ENCODE measurements around the gene IL22RA1.

Gene IL22RA1

DNA sequence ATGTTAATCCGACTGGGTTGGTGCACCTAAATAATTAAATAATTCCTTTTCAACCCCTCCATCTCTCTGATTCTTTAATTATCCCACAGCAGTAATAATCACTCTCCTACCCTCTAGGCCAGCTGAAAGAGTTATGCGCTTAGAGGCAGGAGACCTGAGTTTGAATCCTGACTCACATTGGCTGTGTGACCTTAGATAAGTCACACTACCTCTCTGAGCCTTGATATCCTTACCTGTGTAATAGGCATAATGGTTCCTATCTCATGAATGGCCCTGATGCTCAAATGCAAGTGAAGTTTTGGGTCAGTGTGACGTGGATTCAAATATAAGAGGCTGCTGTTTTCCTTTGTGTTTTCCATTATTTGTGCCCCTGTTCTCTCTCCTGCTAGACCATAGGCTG lies 39.1 kb downstream of the IL22RA1 start:
- no peaks in the 10 kb centered on the region for H3K27me3 Mint-ChIP-seq
- no peak for DNase-seq (ENCODE audit: low spot score in 2 of 2)
- H3K9me3 Mint-ChIP-seq, result no peaks in the 10 kb centered on the region
- no peak overlapping the region for H3K27ac Mint-ChIP-seq (ENCODE audit: low read depth)
- H3K4me1 Mint-ChIP-seq, result no peaks in the 10 kb centered on the region
- H3K4me3 Mint-ChIP-seq, result no peak overlapping the region
- no peaks in the 10 kb centered on the region for H3K36me3 Mint-ChIP-seq (ENCODE audit: insufficient read depth)
- ATAC-seq (replicated peaks; ENCODE audit: extremely low read depth, poor library complexity, severe bottlenecking), result no peak

DNA sequence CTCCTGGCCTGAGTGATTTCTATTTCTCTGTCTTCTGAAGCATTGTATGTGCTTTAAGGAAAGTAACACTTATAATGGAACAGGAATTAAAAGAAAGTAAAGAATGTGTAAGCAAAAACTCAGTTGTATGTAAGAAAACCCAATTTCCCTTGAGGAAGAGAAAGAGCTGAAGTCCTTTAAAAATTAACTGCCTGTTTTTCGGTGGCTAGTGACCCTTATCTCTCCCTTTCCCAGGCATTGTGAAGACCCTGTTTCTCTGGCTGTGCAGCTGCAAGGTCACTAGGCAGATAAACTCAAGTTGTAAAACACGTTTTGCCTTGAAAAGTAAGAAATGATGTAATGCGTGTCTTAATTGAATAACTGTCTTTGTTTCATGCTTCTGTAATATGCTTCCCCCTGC lies 39.5 kb downstream of the IL22RA1 start:
- Mint-ChIP-seq H3K27ac (ENCODE audit: low read depth) (no peak overlapping the region), H3K4me3 (no peak overlapping the region), H3K4me1 (no peaks in the 10 kb centered on the region), H3K27me3 (no peaks in the 10 kb centered on the region), H3K9me3 (no peaks in the 10 kb centered on the region), H3K36me3 (ENCODE audit: insufficient read depth) (no peaks in the 10 kb centered on the region)
- no peak for ATAC-seq (replicated peaks; ENCODE audit: extremely low read depth, poor library complexity, severe bottlenecking)
- no peak for DNase-seq (ENCODE audit: low spot score in 2 of 2)

DNA sequence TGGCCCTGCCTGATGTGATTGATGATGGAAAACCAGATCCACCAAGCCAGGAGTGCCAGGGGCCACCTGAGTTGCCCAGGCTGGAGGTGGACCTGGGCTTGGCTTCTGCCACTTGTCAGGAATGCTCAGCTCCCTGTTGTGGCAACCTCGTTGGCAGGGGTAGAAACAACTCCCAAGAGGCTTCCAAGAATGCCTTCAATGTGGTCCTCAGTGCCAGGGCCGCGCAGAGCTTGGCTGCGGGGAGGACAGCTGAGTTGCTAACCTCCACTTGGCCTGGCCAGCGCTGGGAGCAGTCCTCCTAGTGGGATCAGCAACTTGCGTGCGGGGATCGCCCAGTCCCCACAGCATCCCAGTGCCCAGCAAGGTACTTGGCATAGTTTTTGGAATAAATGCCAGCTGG lies 40.0 kb downstream of the IL22RA1 start:
- Mint-ChIP-seq H3K36me3 (ENCODE audit: insufficient read depth) (no peaks in the 10 kb centered on the region), H3K27ac (ENCODE audit: low read depth) (no peak overlapping the region), H3K4me3 (no peak overlapping the region)

DNA sequence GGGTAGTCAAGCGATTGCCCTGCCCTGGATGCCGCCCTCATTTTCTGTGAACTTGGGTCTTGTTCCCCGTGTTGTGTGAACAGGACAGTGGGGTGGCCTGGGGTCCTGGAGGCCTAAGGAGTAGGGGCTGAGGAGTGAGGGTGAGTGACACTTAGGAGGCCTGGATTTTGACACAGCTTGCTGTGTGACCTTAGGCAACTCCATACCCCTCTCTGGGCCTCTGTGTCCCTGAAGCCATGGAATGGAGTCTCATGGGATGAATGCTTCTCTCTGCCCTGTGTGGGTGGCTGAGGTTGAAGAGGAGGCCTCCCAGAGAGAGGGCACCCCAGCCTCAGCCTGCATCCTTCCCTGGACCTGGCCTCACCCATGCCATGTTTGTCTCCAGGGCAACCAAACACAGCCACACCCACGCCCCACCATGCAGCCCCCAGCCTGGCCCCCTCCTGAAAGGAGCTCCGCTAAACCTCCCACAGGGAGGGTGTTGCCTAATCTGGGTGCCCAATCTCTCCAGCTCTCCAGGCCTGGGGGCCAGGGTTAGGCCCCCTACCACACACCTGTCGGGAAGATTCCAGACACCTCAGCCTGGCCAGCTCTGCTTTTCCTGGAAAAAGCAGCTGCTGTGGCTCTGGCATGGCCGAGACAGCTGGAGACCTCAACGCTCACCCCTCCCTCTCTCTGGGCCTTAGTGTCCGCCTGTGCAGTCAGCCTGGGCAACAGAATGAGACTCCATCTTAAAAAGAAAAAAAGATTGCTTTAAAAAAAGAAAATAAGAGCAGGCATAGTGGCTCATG lies 40.9 kb downstream of the IL22RA1 start:
- Mint-ChIP-seq H3K9me3 (no peaks in the 10 kb centered on the region), H3K36me3 (ENCODE audit: insufficient read depth) (no peaks in the 10 kb centered on the region), H3K27ac (ENCODE audit: low read depth) (no peak overlapping the region), H3K4me3 (no peak overlapping the region), H3K27me3 (no peaks in the 10 kb centered on the region), H3K4me1 (no peaks in the 10 kb centered on the region)
- DNase-seq (ENCODE audit: low spot score in 2 of 2) (no peak), ATAC-seq (replicated peaks; ENCODE audit: extremely low read depth, poor library complexity, severe bottlenecking) (no peak)

More for the DNA sequence above, 40.0 kb downstream of the IL22RA1 start:
- no peaks in the 10 kb centered on the region for H3K9me3 Mint-ChIP-seq
- no peaks in the 10 kb centered on the region for H3K27me3 Mint-ChIP-seq
- no peak for DNase-seq (ENCODE audit: low spot score in 2 of 2)
- H3K4me1 Mint-ChIP-seq, result no peaks in the 10 kb centered on the region
- no peak for ATAC-seq (replicated peaks; ENCODE audit: extremely low read depth, poor library complexity, severe bottlenecking)

- H3K4me1 Mint-ChIP-seq, result no peaks in the 10 kb centered on the region
- H3K9me3 Mint-ChIP-seq, result no peaks in the 10 kb centered on the region
- H3K27me3 Mint-ChIP-seq, result peaks cover 5% of the 10 kb centered on the region
- DNase-seq (ENCODE audit: low spot score in 2 of 2) (no peak), ATAC-seq (replicated peaks; ENCODE audit: extremely low read depth, poor library complexity, severe bottlenecking) (no peak)
- H3K36me3 Mint-ChIP-seq (ENCODE audit: insufficient read depth), result no peaks in the 10 kb centered on the region
- no peak overlapping the region for H3K4me3 Mint-ChIP-seq
- no peak overlapping the region for H3K27ac Mint-ChIP-seq (ENCODE audit: low read depth)
These were observed 41.8 kb downstream of the IL22RA1 start for GRCh38 chr1:24100945-24101737.

GRCh38 chr1:24098943-24099638 lies 43.8 kb downstream of the IL22RA1 start:
- Mint-ChIP-seq H3K27me3 (peaks cover 20% of the 10 kb centered on the region), H3K27ac (ENCODE audit: low read depth) (no peak overlapping the region), H3K4me1 (no peaks in the 10 kb centered on the region), H3K9me3 (no peaks in the 10 kb centered on the region), H3K4me3 (no peak overlapping the region), H3K36me3 (ENCODE audit: insufficient read depth) (no peaks in the 10 kb centered on the region)
- DNase-seq (ENCODE audit: low spot score in 2 of 2) (no peak), ATAC-seq (replicated peaks; ENCODE audit: extremely low read depth, poor library complexity, severe bottlenecking) (no peak)

DNA sequence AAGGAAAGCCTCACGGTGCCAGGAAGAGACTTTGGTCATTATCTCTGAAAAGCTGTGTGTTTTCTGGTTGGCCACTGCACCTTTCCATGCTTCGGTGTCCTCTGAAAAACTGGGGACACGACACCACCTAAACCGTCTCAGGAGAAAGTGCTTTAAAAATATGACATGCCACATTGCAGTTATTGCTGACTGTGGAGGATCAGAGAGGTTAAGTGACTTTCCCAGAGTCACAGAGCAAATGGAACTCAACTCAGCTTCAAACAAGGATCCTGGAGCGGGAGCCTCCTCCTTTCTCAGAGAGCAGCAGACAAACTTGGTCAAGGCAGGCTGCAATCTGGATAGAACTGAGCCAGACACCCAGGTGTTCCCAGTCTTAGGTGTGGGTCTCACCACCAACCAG lies 44.8 kb downstream of the IL22RA1 start:
- no peaks in the 10 kb centered on the region for H3K9me3 Mint-ChIP-seq
- no peaks in the 10 kb centered on the region for H3K36me3 Mint-ChIP-seq (ENCODE audit: insufficient read depth)
- ATAC-seq (replicated peaks; ENCODE audit: extremely low read depth, poor library complexity, severe bottlenecking) (no peak), DNase-seq (ENCODE audit: low spot score in 2 of 2) (no peak)
- H3K4me1 Mint-ChIP-seq, result no peaks in the 10 kb centered on the region
- no peak overlapping the region for H3K4me3 Mint-ChIP-seq
- no peak overlapping the region for H3K27ac Mint-ChIP-seq (ENCODE audit: low read depth)
- peaks cover 27% of the 10 kb centered on the region for H3K27me3 Mint-ChIP-seq

DNA sequence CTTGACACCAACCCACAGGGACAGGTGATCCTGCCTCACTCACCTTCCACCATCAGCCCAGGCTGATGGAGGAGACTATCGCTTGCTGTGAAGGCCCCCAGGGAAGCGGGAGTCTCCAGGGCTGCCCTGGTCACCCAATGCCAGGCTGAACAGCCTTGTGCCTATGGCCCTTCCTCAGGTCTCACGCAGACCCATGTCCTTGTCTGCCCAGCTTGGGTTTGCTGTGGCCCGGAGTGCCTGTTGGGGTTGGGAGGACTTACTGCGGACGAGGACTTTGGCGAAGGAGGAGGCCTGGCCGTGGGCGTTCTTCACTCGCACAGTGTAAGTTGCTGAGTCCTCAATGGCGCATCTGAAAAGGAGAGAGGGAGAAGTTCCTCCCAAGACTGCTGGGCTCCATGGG lies 45.3 kb downstream of the IL22RA1 start:
- no peaks in the 10 kb centered on the region for H3K9me3 Mint-ChIP-seq
- DNase-seq (ENCODE audit: low spot score in 2 of 2), result no peak
- H3K27ac Mint-ChIP-seq (ENCODE audit: low read depth), result no peak overlapping the region
- no peaks in the 10 kb centered on the region for H3K36me3 Mint-ChIP-seq (ENCODE audit: insufficient read depth)
- ATAC-seq (replicated peaks; ENCODE audit: extremely low read depth, poor library complexity, severe bottlenecking), result no peak
- H3K4me3 Mint-ChIP-seq, result no peak overlapping the region
- H3K4me1 Mint-ChIP-seq, result no peaks in the 10 kb centered on the region
- peaks cover 31% of the 10 kb centered on the region for H3K27me3 Mint-ChIP-seq

GRCh38 chr1:24096739-24097103 lies 46.2 kb downstream of the IL22RA1 start:
- Mint-ChIP-seq H3K4me3 (no peak overlapping the region), H3K4me1 (no peaks in the 10 kb centered on the region), H3K9me3 (no peaks in the 10 kb centered on the region), H3K27ac (ENCODE audit: low read depth) (no peak overlapping the region), H3K27me3 (peaks cover 31% of the 10 kb centered on the region), H3K36me3 (ENCODE audit: insufficient read depth) (no peaks in the 10 kb centered on the region)
- DNase-seq (ENCODE audit: low spot score in 2 of 2), result no peak
- ATAC-seq (replicated peaks; ENCODE audit: extremely low read depth, poor library complexity, severe bottlenecking), result no peak

GRCh38 chr1:24096009-24096738 lies 46.8 kb downstream of the IL22RA1 start:
- no peaks in the 10 kb centered on the region for H3K36me3 Mint-ChIP-seq (ENCODE audit: insufficient read depth)

GRCh38 chr1:24095140-24095859 lies 47.6 kb downstream of the IL22RA1 start:
- no peaks in the 10 kb centered on the region for H3K4me1 Mint-ChIP-seq
- H3K36me3 Mint-ChIP-seq (ENCODE audit: insufficient read depth), result no peaks in the 10 kb centered on the region
- H3K9me3 Mint-ChIP-seq, result no peaks in the 10 kb centered on the region
- H3K27me3 Mint-ChIP-seq, result peaks cover 34% of the 10 kb centered on the region
- DNase-seq (ENCODE audit: low spot score in 2 of 2) (no peak), ATAC-seq (replicated peaks; ENCODE audit: extremely low read depth, poor library complexity, severe bottlenecking) (no peak)
- H3K4me3 Mint-ChIP-seq, result no peak overlapping the region
- H3K27ac Mint-ChIP-seq (ENCODE audit: low read depth), result no peak overlapping the region

More at GRCh38 chr1:24096009-24096738, 46.8 kb downstream of the IL22RA1 start:
- Mint-ChIP-seq H3K27me3 (peaks cover 31% of the 10 kb centered on the region), H3K9me3 (no peaks in the 10 kb centered on the region), H3K4me1 (no peaks in the 10 kb centered on the region), H3K4me3 (no peak overlapping the region), H3K27ac (ENCODE audit: low read depth) (no peak overlapping the region)
- no peak for DNase-seq (ENCODE audit: low spot score in 2 of 2)
- ATAC-seq (replicated peaks; ENCODE audit: extremely low read depth, poor library complexity, severe bottlenecking), result no peak

- ATAC-seq (replicated peaks; ENCODE audit: extremely low read depth, poor library complexity, severe bottlenecking) (no peak), DNase-seq (ENCODE audit: low spot score in 2 of 2) (no peak)
- H3K27me3 Mint-ChIP-seq, result peaks cover 39% of the 10 kb centered on the region
- no peak overlapping the region for H3K4me3 Mint-ChIP-seq
- H3K27ac Mint-ChIP-seq (ENCODE audit: low read depth), result no peak overlapping the region
- no peaks in the 10 kb centered on the region for H3K36me3 Mint-ChIP-seq (ENCODE audit: insufficient read depth)
- H3K4me1 Mint-ChIP-seq, result no peaks in the 10 kb centered on the region
- H3K9me3 Mint-ChIP-seq, result no peaks in the 10 kb centered on the region
These were observed 48.4 kb downstream of the IL22RA1 start for GRCh38 chr1:24094554-24094953.

All from central memory CD8-positive, alpha-beta T cell (primary cell).